Thoracic aorta (tissue), 2 donors: Measurements from ENCODE around the gene ATF7IP2. TPM values are rescaled to one million over a fixed set of nuclear protein-coding genes. Genes with fewer than 3 reads are reported as not detected.
"Not testable (repeated sequence)": the region's sequence is repeated elsewhere in the genome, so short reads cannot be mapped to it uniquely, and the experiment has no call there.

Source experiments
- ATAC-seq: fragments of 150-250 bp; one replicate; pipeline ENCODE4 v1.8.0; 2017; ENCODE audit warnings: low read depth; ENCODE audit not compliant: insufficient number of reproducible peaks, low FRiP score
- DNase-seq: peaks from one replicate; pipeline ENCODE4 v3.0.0-alpha.2; 2020; ENCODE audit warnings: low spot score
- H3K27ac ChIP-seq, 2 donors: fragments of 200-600 bp; sonication (generic); 1 replicate in 1 of 2; 2 replicates in 1 of 2; pipeline ENCODE4 v1.5.1; 2016; ENCODE audit warnings: mild to moderate bottlenecking in 2 of 2, moderate library complexity in 2 of 2
- H3K27me3 ChIP-seq: fragments of 200-600 bp; sonication (generic); replicated peaks from 2 replicates; pipeline ENCODE4 v1.6.0; 2016; ENCODE audit warnings: mild to moderate bottlenecking; ENCODE audit not compliant: insufficient read depth
- H3K36me3 ChIP-seq: fragments of 200-600 bp; sonication (generic); one replicate; pipeline ENCODE4 v1.5.1; 2016
- H3K4me1 ChIP-seq, 2 donors: fragments of 200-600 bp; sonication (generic); 1 replicate in 1 of 2; 2 replicates in 1 of 2; pipeline versions ENCODE4 v1.5.1 to v1.6.0; 2016; ENCODE audit warnings: low read depth in 2 of 2, mild to moderate bottlenecking in 1 of 2; ENCODE audit not compliant: control insufficient read depth in 1 of 2
- H3K4me3 ChIP-seq: fragments of 200-600 bp; sonication (generic); 2 replicates; pipeline ENCODE4 v1.5.1; 2016; ENCODE audit warnings: mild to moderate bottlenecking
- H3K9me3 ChIP-seq: fragments of 200-600 bp; sonication (generic); 2 replicates; pipeline ENCODE4 v1.5.1; 2016
- total RNA-seq, 2 donors: library from RNA; depleted of rRNA; stranded (reverse); fragments of >200 nt; gene quantifications; one replicate each; pipeline versions ENCODE4 v1.1.0 to v1.2.3, GENCODE V29; 2016
- TF ChIP-seq, protein P1 (sequence below): fragments of 200-600 bp; sonication (generic); IDR thresholded peaks from one replicate; pipeline ENCODE4 v1.5.1; 2019; ENCODE audit warnings: antibody characterized with exemption

The ATF7IP2 gene
- total RNA-seq, 2 donors from 2014 or later = 7.2 to 15.8 TPM

- Histone ChIP-seq H3K9me3 (peaks cover 30% of the 10 kb centered on the region), H3K36me3 (no peaks in the 10 kb centered on the region), H3K27ac (no peak overlapping the region), H3K27me3 (no peaks in the 10 kb centered on the region), H3K4me3 (no peak overlapping the region), H3K4me1 (no peaks in the 10 kb centered on the region)
- no peak for ATAC-seq
- DNase-seq = no peak
- TF ChIP-seq, protein P1, sequence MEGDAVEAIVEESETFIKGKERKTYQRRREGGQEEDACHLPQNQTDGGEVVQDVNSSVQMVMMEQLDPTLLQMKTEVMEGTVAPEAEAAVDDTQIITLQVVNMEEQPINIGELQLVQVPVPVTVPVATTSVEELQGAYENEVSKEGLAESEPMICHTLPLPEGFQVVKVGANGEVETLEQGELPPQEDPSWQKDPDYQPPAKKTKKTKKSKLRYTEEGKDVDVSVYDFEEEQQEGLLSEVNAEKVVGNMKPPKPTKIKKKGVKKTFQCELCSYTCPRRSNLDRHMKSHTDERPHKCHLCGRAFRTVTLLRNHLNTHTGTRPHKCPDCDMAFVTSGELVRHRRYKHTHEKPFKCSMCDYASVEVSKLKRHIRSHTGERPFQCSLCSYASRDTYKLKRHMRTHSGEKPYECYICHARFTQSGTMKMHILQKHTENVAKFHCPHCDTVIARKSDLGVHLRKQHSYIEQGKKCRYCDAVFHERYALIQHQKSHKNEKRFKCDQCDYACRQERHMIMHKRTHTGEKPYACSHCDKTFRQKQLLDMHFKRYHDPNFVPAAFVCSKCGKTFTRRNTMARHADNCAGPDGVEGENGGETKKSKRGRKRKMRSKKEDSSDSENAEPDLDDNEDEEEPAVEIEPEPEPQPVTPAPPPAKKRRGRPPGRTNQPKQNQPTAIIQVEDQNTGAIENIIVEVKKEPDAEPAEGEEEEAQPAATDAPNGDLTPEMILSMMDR = no peak
These were observed 40.2 kb upstream of the ATF7IP2 start for GRCh38 chr16:10345629-10346028.

DNA sequence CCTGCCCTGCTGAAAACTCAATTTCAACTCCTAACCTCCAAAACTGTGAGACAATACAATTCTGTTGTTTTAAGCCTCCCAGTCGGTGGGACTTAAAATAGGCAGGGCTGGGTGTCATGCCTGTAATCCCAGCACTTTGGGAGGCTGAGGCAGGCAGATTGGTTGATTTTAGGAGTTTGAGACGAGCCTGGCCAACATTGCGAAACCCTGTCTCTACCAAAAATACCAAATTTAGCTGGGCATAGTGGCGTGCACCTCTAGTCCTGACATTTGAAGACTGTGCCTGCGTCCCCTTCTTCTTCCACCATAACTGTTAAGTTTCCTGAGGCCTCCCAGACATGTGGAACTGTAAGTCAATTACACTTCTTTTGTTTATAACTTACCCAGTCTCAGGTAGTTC, 36.0 kb upstream of the ATF7IP2 start:
- H3K36me3 ChIP-seq = no peaks in the 10 kb centered on the region
- TF ChIP-seq, protein P1 = no peak
- DNase-seq (no peak), ATAC-seq (no peak)
- H3K9me3 ChIP-seq = peaks cover 4% of the 10 kb centered on the region
- no peaks in the 10 kb centered on the region for H3K4me1 ChIP-seq
- H3K27me3 ChIP-seq = no peaks in the 10 kb centered on the region
- no peak overlapping the region for H3K4me3 ChIP-seq
- H3K27ac ChIP-seq = no peak overlapping the region

DNA sequence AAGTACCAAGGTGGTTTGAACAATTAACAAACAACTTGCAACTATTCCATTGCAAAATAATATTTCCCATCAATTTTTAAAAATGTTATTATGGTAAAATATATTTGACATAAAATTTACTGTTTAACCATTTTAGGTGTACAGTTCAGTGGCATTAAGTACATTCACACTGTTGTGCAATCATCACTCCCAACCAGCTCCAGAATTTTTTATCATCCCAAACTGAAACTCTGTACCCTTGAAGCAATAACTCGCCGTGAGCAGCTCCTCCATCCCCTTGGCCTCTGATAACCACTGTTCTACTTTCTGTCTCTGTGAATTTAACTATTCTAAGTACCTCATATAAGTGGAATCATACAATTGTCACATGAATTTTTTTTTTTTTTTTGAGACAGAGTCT, 33.6 kb upstream of the ATF7IP2 start:
- no peak overlapping the region for H3K4me3 ChIP-seq
- H3K36me3 ChIP-seq = no peaks in the 10 kb centered on the region
- ATAC-seq = no peak
- TF ChIP-seq, protein P1 = no peak
- H3K27me3 ChIP-seq = no peaks in the 10 kb centered on the region
- H3K4me1 ChIP-seq = no peaks in the 10 kb centered on the region
- DNase-seq = no peak
- no peak overlapping the region for H3K27ac ChIP-seq
- H3K9me3 ChIP-seq = no peaks in the 10 kb centered on the region

DNA sequence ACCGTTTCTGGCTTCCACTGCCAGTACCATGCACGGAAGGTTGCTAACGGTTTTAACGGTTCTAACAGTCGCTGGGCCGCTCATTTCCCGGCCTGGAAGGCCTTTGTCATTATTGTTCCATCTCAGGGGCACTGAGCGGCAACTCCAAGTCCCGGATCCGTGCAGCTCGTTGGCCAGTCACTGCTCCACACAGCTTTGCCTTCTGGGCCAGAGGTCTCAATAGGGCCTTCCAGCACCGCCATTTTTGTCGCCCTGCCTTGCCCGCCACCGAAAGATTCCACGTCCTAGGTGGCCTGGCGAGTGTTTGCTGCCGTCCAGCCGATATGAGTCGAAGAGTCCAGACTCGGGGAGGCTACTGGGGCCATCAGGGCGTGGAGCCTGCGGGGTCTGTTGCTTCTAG, 30.3 kb upstream of the ATF7IP2 start:
- Histone ChIP-seq H3K27me3 (no peaks in the 10 kb centered on the region), H3K36me3 (no peaks in the 10 kb centered on the region), H3K4me1 (no peaks in the 10 kb centered on the region), H3K9me3 (no peaks in the 10 kb centered on the region), H3K27ac (no peak overlapping the region), H3K4me3 (no peak overlapping the region)
- DNase-seq (no peak), ATAC-seq (no peak)
- TF ChIP-seq, protein P1 = no peak

DNA sequence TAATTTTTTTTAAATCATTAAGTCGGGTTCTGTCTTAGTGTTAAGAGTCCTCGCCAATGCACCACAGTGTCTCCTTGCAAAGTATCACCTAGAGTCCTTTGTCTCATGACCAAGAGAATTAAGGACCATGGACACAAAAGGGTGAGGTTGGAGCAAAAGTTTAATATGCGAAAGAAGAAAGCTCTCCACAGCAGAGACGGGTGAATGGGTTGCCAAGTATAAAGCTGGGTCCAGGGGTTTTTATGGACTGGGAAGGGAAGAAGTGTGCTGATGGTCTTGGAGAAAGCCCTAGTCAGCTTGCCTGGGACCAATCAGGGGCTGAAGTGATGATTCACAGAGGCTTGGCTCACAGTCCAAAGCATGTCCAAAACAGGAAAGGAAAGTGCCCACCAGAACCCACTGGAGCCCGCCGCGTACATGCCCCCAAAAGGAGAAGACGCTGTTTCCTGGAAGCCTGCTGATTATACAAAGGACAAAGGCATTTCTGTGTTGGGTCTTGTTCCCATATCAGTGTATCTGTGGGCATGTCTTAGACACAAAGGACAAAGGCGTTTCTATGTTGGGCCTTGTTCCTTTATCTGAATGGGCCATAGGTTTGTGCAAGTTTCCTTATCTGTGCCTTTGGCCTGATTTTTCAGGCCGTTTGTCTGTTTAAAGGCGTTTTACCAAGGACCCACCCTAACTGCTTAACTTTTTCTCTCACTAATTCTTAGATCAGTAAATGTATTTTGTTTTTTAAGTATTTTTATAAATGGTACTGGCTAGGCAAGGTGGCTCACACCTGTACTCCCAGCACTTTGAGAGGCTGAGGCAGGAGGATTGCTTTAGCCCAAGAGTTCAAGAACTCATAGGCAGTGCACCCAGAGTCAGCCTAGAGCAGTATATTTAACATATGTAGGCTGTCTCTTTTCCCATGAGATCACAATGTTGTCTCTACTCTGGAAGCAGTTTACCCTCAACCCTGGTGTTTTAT, 28.7 kb upstream of the ATF7IP2 start:
- TF ChIP-seq, protein P1 = no peak
- no peaks in the 10 kb centered on the region for H3K27me3 ChIP-seq
- H3K27ac ChIP-seq = no peak overlapping the region
- no peak overlapping the region for H3K4me3 ChIP-seq
- ATAC-seq (no peak), DNase-seq (no peak)
- H3K9me3 ChIP-seq = no peaks in the 10 kb centered on the region
- H3K4me1 ChIP-seq = no peaks in the 10 kb centered on the region
- H3K36me3 ChIP-seq = no peaks in the 10 kb centered on the region

DNA sequence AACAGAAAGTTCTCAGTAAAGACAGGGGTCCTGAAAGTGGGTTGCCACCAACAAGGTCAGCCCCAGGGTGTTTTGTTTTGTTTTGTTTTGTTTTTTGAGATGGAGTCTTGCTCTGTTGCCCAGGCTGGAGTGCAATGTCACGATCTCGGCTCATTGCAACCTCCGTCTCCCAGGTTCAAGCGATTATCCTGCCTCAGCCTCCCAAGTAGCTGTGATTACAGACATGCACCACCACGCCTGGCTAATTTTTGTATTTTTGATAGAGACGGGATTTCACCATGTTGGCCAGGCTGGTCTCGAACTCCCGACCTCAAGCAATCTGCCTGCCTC, 24.1 kb upstream of the ATF7IP2 start:
- H3K27ac ChIP-seq, H3K4me3 ChIP-seq, DNase-seq, ATAC-seq, H3K9me3 ChIP-seq, H3K4me1 ChIP-seq, H3K27me3 ChIP-seq, H3K36me3 ChIP-seq: not testable (repeated sequence)
